Activated CD4-positive, alpha-beta T cell treated with anti-CD3 and anti-CD28 coated beads, Interleukin-2, Interleukin-4, amounts not matched to agents 100 ng/mL and 50 ng/mL, durations not matched to agents 16 hours and 8 hours (primary cell): ENCODE measurements around the gene VWA8.

ENCODE experiments used
- DNase-seq: peaks from one replicate; pipeline ENCODE4 v3.0.0-alpha.2; 2020; ENCODE audit warnings: low spot score

Gene VWA8

DNA sequence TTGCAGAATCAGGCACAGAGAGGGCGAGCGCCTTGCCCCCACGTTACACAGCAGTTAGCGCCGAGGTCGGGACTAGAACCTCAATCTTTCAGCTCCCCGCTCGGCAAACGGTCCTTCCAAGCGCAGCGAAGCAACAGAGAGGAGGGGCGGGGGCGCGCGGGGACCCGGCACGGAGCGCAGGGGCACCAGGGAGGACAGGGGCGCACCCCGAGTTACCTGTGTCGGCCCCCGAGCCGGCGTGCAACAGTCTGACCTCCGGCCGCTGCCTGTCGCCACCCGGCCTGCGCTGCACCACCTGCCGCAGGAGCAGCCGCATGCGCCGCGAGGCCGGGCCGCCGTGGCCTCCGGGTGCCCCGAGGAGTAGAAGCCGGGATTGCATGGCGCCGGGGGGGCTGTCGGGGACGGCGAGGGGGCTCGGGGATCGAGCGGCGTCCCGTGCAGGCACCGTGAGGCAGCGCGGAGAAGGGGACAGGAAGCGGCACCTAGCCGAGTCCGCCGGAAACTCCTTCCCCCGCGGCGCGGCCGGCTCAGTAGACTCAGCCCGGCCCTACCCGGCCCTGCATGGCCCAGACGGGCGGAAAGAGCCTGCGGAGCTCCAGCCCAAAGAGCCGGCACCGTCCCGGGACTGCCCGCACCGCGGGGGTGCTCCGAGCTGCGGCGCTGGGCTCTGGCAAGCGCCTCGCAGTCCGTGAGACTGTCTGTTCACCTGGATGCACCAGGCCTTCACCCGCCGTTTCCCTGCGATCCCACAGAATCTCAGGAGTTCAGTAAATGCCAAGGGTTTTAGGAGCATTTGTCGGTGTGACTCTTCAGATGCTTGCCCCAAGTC, at the start of gene VWA8:
Gene VWA8, minus strand, starts transcription at position 473 of the 829 bp plus-strand sequence. Its CDS starts 94 bp downstream, at position 379.
- peak; percentile 88 for DNase-seq

DNA sequence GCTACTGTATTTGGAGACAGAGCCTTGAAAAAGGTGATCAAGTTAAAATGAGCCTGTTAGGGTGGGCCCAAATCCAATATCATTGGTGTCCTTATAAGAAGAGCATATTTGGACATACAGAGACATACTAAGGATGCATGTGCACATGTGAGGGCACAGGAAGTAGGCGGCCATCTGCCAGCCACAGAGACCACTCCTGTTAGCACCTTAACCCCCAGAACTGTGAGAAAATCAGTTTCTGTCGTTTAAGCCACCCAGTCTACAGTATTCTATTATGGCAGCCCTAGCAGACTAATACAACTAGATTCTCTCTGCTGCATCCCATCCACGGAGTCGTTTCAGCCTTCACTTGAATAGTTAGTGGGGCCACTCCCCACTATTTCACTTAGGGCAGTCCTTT, 48.1 kb upstream of the VWA8 start:
- no peak for DNase-seq

DNA sequence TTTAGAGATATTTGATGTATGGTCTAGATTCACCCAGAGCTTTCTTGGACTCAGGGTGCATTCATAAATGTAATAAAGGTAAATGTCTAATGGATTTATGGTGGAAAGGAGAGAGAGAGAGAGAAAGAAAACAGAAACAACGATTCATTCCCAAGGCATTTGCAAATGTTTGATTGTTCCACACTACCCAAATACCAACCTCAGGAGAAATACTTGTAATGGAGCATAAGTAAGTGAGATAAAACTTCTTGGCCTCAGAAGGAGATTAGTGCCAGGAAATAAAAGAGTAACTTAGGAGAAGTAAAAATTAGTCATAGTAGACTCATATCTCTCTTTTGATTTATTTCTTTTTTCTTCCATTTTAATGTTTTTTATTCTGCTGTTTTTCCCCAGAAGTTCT, 46.9 kb upstream of the VWA8 start:
- no peak for DNase-seq

DNA sequence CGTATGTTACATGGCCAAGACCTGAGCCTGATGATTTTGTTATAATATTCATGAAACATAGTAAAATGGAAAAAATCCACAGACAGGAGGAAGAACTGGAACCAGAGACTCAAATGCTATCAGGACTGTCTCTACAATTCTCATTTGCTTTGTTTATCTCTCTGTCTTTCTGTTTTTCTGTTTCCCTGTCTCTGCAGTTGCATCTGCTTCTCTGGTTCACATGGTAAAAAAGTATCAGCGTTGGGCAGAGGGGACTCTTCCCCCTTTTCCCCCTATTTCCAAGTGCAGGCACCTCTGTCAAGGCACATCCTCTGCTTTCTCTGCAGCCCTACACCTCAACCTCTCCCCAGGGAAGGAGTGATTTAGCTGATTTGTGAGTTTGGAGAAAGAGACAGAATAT, 41.2 kb upstream of the VWA8 start:
- no peak for DNase-seq

DNA sequence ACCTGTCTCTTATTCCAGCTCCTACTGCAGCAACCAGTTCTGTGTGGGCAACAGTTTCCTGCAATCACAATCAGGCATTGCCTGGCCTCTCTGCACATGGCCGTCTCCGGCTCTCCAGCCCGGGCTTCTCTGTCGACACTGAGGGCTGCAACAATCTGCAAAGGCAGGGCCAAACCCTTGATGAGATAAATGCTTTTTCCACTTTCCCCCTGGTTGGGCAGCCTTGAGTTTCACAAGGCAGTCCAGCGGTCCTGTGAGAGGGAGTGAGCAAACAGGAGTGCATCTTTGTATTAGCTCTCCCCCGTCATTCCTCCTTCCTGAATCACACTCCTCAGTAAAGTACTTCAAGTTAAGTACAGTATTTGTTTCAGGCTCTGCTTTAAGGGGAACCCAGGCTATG, 40.7 kb upstream of the VWA8 start:
- DNase-seq: no peak

DNA sequence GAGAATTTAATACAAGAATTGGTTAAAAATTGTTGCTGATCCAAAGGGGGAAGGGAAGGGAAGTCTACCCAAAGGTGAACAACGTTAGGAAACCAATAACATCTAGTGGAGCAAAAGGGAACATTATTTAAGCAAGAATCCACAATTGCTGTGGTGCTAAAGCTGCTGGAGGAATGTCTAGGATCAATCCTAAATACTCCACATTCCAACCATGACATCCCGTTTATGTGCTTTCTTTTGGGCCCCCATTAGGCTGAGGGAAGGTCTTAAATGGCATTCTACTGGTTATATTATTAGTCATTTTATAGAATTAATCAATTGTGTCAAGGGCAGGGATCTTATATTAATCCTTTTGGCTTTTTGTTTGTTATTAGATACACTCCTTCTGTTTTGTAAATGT, 39.9 kb upstream of the VWA8 start:
- DNase-seq: no peak

DNA sequence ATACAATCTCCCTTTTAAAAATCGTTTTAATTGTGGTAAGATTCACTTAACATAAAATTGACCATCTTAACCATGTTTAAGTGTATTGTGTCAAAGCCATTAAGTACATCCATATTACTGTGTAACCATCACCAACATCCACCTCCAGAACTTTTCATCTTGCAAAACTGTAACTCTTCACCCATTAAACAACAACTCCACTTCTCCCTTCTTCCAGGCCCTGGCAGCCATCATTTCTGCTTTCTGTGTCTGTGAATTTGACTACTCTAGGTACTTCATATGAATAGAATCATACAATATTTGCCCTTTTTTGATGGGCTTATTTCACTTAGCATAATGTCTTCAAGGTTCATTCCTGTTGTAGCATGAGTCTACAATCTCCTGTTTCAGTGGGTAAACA, 36.5 kb upstream of the VWA8 start:
- no peak for DNase-seq

DNA sequence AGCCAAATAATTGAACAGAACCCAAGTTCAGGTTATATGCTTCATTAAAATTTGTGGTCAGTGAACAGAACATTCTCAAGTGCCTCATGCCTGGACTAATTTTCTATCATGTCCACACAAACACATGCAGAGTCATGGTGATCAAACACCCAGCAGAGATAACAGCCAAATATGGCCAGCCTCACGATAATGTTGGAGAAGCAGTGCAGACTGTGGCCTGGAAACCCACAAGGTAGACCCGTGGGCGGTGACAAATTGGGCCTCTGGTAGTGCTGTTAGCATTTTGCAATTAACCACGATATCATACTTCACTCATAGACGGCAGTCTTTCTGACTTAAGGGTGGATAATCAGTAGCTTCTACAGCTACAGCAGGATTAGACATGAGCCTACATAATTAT, 35.0 kb upstream of the VWA8 start:
- peak; percentile 4 for DNase-seq

DNA sequence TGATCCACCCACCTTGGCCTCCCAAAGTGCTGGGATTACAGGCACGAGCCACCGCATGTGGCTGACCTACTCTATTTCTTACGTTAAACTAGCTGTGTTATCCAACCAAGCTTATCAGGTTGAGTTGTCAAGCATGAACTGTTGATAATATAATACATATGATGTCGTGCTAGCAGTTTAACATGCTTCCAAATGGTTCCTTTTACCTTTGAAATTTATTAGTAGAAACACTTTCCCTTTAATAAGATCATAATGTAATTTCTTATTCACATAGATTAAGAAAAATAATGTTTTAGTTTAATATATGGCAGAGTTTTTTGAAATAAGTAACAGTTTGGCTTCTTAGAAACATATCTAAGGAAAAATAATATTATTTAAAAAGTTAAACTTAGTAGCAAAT, 34.4 kb upstream of the VWA8 start:
- no peak for DNase-seq

DNA sequence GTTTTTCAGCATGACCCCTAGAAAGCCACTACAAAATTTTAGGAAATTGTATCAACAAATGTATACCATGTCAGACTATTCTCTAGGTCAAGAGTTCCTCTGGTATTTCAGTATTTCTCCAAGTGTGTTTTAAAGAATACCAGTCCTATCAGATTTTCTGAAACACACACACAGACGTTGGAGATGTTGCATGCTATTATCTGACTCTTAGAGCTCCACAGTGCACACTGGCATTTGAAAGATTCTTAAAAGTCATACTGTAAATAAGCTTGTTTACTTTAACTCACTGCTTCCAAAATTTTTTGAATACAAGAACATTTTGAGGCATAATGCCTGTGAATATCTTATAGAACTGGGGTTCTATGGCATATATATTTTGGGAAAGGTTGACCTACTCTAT, 33.8 kb upstream of the VWA8 start:
- no peak for DNase-seq

DNA sequence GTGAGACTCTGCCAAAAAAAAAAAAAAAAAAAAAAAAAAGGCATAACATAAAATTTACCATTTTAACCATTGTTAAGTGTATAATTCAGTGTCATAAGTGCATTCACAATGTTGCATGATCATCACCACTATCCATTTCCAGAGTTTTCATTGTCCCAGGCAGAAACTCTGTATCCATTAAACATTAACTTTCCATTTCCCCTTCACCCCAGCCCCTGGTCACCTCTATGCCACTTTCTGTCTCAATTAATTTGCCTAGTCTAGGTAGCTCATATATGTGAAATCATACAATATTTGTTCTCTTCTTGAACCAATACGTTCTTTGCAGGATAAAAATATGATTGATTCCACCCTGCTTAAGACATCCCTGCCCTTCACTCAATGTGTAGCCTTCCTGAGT, 31.0 kb upstream of the VWA8 start:
- DNase-seq: no peak

DNA sequence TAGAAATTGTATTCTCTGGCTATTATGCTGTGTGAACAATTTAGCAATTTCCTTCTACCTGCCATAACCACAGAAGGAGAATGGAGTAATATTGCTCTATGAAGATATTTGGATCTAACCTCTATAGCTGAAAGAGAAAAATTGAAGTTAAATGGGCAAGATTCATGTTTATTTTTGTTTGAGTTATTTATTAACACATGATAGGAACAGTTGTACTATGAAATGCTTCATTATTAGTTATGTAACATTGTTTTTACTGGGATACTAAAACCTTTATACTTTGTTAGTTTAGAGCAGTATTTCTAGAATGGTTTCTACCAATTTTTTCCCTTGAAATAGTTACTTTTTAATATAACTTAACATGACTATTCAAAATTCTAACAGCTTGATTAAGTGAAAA, 27.3 kb upstream of the VWA8 start:
- DNase-seq: no peak

DNA sequence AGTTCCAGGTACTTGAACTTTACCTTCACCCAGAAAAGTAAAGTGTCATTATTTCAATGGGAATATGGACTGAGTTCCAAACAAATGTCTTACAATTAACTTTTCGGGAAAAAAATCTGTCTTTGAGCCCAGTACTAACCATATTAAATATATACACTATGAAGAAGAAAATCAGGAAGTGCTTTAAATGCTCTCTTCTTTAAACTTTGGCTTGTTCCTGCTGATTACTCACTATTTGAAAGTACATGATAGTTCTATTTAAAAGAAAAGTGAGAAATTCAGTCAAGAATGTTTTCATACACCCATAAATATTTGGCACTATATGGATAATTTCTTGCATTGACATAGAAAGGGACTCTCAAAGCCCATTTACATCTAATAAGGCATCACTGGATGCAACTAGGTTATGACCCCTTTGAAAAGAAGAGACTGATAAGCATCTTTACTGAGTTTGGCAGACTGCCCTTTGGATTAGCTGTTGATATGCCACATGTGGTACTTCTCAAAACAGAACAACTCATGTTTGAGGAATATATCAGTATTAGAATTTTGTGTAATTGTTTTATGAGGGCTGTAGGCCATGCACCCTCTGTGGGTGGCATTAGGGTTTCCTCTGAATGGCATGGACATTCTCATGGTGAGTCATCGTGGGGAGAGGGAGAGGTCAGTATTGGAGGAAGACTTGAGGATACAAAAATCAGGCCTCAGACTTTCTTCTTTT, 25.0 kb upstream of the VWA8 start:
- DNase-seq: no peak

DNA sequence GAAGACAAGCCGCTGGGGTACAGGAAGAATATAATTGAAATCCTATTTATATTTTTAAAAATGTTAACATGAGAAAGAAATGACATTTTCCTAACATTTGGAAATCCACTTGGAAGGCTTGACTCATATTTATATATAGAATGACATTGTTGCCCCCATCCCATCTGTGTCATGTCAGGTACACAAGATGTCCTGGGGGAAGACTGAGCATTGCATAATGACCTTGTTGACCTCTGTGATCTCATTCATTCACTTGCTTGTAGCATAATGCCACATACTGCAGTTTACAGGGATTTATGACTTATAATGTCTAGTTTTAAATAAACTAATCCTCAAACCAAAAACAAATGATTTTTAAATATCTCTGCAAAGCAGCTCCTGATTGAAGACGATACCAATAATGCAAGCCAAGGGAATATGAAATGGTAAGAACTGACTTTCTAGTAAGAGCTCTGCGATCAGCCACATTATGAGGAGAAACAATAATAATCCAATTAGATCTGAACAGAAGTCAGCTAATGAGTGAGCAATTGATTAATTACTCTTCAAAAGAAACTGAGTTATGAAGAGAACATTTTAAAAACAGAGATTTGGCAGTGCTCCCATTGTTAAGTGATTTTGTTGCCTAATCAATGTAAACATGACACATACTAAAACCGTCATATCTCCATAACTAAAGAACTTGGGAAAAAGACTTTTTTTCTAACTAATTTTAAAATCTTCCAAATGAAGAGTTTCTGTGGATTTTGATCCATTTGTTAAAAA, 21.2 kb upstream of the VWA8 start:
- DNase-seq: no peak

DNA sequence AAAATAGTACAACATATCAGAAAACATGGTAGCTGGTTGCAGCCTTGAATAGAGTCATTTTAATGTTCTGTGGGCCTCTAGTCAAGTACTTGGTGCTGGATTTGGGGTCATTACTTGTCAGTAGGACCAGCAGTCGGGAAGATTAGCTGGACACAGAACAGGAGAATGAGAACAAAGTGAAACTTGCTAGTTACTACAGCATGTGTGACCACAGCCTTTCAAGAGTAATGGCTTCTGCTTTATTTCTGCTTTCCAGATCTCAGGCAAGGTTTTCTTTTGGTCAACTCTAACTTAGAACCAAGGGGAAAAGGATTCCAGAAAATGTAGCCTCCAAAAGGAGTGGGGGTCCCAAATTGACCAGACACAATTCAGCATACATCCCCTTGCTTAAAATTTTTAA, 17.1 kb upstream of the VWA8 start:
- DNase-seq: no peak

DNA sequence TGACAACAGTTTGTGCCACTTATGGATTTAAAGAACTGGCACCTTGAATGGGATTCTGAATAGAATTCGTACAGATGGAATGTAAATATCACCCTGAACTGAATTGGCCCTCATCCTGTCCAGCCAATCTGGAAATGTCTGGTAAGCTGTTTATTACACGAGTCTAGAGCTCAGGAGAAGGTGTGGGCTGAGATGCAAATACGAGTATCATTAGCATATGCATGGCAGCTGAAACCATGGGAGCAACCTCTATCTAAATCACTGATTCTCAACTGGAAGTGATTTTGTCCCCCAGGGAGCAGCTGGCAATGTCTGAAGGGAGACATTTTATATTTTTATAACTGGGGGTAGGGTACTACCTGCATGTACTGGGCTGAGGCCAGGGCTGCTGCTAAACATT, 15.6 kb upstream of the VWA8 start:
- DNase-seq: no peak

DNA sequence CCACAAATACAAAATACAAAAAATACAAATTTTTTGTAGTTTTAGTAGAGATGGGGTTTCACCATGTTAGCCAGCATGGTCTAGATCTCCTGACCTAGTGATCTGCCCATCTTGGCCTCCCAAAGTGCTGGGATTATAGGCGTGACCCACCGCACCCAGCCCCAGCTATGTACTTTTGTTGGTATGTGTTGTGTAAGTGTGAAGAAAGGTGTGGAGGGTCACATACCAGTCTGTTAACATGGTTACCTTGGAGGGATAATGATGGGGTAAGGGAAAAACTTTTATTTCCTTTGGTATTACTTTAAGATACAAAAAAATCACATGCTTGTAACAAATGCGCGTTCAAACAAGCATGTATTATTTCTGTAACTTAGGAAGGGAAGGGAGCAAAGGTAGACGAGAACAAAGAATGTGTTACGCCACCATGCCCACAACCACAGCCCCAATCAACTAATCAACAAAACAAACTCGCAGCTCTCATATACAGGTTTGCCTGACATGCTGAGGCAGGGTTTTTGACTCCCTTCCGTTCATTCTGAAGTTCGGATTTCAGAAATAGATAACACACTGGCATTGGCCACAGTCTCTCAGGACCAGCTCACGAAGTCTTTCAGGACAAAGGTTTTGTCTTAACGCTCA, 13.5 kb upstream of the VWA8 start:
- no peak for DNase-seq

DNA sequence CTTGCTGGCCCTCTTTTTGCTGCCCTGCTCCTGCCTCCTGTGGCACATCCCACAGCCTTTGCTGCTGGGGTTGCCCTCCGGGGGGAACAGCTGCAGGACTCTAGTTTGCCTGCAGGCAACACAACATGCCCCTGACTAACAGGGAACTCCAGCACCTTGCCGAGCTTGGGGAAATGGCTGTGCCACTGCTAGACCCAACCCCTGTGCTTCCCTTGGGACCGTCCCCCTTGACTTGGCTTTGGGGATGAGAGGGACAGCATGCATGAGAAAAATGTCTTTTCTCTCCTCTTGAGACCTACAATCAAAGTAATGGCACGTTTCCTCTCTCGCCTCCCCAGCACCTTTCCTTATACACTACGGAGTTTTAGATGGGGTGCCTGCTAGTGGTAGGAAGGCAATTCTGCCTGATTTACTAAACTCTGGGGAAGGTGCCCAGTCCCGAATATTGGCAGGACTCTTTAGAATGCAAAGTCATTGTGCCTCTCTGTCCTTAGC, 12.4 kb upstream of the VWA8 start:
- DNase-seq: no peak

DNA sequence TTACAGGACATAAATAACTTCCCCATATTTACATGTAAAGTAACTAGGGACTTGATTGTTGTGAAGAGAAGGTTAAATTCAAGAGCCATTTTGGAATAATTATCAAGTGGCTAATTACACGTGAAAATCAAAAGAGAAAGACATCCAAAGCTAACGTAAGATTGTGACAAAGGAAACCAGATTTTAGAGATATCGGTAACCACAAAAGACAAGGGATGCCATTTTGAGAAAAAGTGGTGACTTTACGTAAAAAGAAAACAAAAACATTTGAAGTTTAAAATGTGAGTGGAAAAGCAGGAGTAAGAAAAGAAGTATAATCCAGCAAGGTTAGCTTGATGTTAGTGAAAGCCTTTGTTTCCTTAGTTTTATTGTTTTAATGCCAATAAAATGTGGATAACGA, 10.9 kb upstream of the VWA8 start:
- peak; percentile 19 for DNase-seq

DNA sequence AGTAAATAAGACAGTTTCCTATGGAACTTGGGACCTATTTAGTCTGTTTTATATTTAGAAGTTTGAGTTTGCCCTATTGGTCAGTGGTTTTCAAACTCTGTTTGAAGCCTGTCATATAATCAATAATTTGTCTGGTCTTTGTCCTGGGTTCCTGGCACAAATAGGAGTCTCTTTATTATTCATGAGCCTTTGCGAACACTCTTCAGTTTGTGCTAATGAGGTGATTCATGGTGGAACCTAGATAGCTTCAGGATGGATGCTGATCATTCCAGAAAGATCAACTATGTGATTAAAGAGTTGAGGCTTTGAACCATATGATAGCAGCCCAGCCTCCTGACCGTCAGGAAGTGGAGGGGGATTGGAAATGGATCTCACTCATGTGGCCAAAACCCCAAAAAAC, 10.0 kb upstream of the VWA8 start:
- no peak for DNase-seq

DNA sequence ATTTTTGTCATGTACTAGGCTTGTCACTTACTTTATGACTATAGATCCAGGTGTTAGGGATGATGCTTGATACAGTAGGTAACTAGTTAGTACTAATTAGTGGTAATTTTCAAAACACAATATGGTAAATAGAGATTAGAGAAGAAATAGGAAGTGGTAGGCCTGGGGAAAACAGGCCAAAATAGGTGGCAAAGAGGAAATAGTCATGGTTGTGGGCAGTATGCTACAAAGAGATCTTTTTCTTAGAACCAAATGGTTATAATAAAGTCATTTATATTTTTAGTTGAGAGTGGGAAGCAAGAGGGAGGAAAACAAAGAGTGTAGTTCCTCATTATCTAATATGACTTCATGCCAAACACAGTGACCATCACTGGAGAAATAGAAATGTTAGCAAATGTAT, 9.1 kb upstream of the VWA8 start:
- no peak for DNase-seq

DNA sequence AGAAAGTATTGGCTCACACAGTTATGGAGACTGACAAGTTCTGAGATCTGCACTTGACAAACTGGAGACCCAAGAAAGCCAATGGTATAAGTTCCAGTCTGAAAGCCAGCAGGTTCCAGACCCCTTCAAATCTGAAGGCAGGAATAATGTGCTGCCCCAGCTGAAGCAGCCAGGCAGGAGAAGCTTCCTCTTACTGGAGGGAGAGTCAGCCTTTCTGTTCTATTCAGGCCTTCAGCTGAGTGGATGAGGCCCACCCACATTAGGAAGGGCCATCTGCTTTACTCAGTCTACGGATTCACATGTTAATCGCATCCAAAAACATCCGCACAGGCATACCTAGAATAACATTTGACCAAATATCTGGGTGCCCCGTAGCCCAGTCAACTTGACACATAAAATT, 8.2 kb upstream of the VWA8 start:
- DNase-seq: no peak
